22Rv1 (cell line): ENCODE measurements around the gene SLC25A38.

ENCODE experiments used
- ZFX ChIP-seq: fragments of 450-650 bp; IDR thresholded peaks from 2 replicates; pipeline ENCODE4 v1.6.1; 2017; ENCODE audit warnings: antibody characterized with exemption, borderline replicate concordance
- TF ChIP-seq, protein P1 (sequence below): fragments of 450-650 bp; IDR thresholded peaks from 2 replicates; pipeline ENCODE4 v1.5.1; 2017; ENCODE audit warnings: mild to moderate bottlenecking

DNA sequence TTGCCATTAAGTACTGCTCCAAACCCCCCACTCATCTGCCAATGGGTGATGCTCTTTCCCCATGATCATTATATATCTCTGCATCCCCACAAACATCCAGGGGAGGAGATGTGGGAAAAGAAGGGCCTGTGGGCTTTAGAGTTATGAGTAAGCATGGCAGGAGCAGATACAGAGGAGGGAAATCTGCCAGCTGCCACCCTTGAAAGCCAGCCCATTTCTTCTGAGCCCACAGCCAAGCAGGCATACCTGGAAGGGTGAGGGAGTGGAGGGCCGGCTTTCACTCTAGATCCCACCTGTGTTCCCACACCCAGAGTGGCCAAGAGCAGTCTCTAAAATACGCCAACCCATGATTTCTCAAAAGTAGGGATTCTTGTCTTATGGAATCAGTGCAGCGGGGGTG is 1.7 kb upstream of the SLC25A38 start:
- TF ChIP-seq, protein P1, sequence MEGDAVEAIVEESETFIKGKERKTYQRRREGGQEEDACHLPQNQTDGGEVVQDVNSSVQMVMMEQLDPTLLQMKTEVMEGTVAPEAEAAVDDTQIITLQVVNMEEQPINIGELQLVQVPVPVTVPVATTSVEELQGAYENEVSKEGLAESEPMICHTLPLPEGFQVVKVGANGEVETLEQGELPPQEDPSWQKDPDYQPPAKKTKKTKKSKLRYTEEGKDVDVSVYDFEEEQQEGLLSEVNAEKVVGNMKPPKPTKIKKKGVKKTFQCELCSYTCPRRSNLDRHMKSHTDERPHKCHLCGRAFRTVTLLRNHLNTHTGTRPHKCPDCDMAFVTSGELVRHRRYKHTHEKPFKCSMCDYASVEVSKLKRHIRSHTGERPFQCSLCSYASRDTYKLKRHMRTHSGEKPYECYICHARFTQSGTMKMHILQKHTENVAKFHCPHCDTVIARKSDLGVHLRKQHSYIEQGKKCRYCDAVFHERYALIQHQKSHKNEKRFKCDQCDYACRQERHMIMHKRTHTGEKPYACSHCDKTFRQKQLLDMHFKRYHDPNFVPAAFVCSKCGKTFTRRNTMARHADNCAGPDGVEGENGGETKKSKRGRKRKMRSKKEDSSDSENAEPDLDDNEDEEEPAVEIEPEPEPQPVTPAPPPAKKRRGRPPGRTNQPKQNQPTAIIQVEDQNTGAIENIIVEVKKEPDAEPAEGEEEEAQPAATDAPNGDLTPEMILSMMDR: no peak
- TF ChIP-seq ZFX: no peak
